Pancreas (tissue), 10 donors: ENCODE data around the gene SP2. TPM values are rescaled to one million over a fixed set of nuclear protein-coding genes. Genes with fewer than 3 reads are reported as not detected.

Experiments
- ATAC-seq, 4 donors: fragments of 200-7000 bp; cut with Tn5 transposase; one replicate each; pipeline versions ENCODE4 v1.8.0 to v1.9.1; 2020; ENCODE audit warnings: mild to moderate bottlenecking in 4 of 4, moderate library complexity in 4 of 4
- DNase-seq, 6 donors: peaks; one replicate each; pipeline ENCODE4 v3.0.0-alpha.2; 2020
- FAIRE-seq: peaks from 2 replicates; lab custom pipeline; 2012; peaks lifted over from hg19 to GRCh38; lab: Jason Lieb, UNC
- H3K27ac ChIP-seq, 4 donors: fragments of 200-600 bp; sonication (generic); 1 replicate in 3 of 4; 2 replicates in 1 of 4; pipeline versions ENCODE4 v1.5.0 to v1.8.0; 2020
- H3K27me3 ChIP-seq, 4 donors: fragments of 200-600 bp; one replicate each; pipeline ENCODE4 v1.8.0; 2021
- H3K36me3 ChIP-seq, 3 donors: fragments of 200-600 bp; sonication (generic) in 1 of 3; one replicate each; pipeline versions ENCODE4 v1.5.0 to v1.8.0; 2020 to 2021
- H3K4me1 ChIP-seq, 3 donors: fragments of 200-600 bp; one replicate each; pipeline ENCODE4 v1.8.0; 2021
- H3K4me3 ChIP-seq, 4 donors: fragments of 200-600 bp; sonication (generic) in 2 of 4; one replicate each; pipeline versions ENCODE4 v1.5.0 to v1.8.0; 2020 to 2021
- H3K9me3 ChIP-seq, 4 donors: fragments of 200-600 bp; one replicate each; pipeline ENCODE4 v1.8.0; 2021
- WGBS, 2 donors: extraction: QIAGEN DNeasy Blood & Tissue Kit; methylation state at CpG; one replicate each; pipeline ENCODE4 v1.1.7; 2013; 5-methylcytosine and 5-hydroxymethylcytosine counted together
- intact Hi-C, 3 donors: fragments of 100-400 bp; cut with DNase I; formaldehyde crosslinking; loops; one replicate each; pipeline versions ENCODE4 v1.11.1 to v1.14.2; 2022
- polyA plus RNA-seq, 2 donors: library from polyadenylated mRNA; stranded (reverse); fragments of 200-250 nt; gene quantifications; one replicate each; pipeline ENCODE4 v1.2.3, GENCODE V29; 2013
- total RNA-seq, 6 donors: library from RNA; stranded (reverse); fragmentation: NEBNext Ultra II Directional in 4 of 6; extraction: Animal tissue kit (Norgen Biotek cat#: 25700) in 4 of 6; gene quantifications; one replicate each; pipeline versions ENCODE4 v1.2.1 to v1.2.4, GENCODE V29; 2021 to 2023
- TF ChIP-seq, protein P1 (sequence below), 4 donors: fragments of 200-600 bp; sonication (generic) in 3 of 4; IDR thresholded peaks; one replicate each; pipeline versions ENCODE4 v1.5.0 to v1.8.0; 2021; ENCODE audit warnings: antibody characterized with exemption in 4 of 4
- donor health status: healthy with polysubstance abuse.
- donor health status: DM: no; HTN: no; CAD: no; lungs with moderate emphysema.
- donor health status: DM: no; HTN: no; CAD: no.
- donor health status: control.
- donor health status: control.
- donor health status: Bipolar disorder and iron deficiency.
- donor health status: DM: yes; HTN: yes; CAD: no.
- donor health status: DM: no; HTN: no; CAD: no.
- donor health status: DM: no; HTN: no; CAD: no.
- donor health status: DM: yes; HTN: yes; CAD: no.

Gene SP2
- total and polyA plus RNA-seq, 8 donors = 5.2 to 8.8 (median 6.9) TPM

GRCh38 chr17:47948706-47949196 lies 52.7 kb downstream of the SP2 start:
- H3K9me3 ChIP-seq = no peaks in the 10 kb centered on the region
- peak; percentile 62 to 85 (median 76) for DNase-seq
- H3K4me1 ChIP-seq = peaks cover 66 to 87% (median 79%) of the 10 kb centered on the region in 3 donors
- intact Hi-C loops = no loop called here
- peak overlapping the region; percentile 85 to 97 (median 92) for H3K27ac ChIP-seq
- peak; percentile 40 to 55 (median 48) for ATAC-seq
- FAIRE-seq = no peak
- H3K27me3 ChIP-seq = no peaks in the 10 kb centered on the region
- peak overlapping the region in 1 of 4 donors; percentile 25 for H3K4me3 ChIP-seq
- peaks cover 0 to 14% (median 12%) of the 10 kb centered on the region in 3 donors for H3K36me3 ChIP-seq
- TF ChIP-seq, protein P1, sequence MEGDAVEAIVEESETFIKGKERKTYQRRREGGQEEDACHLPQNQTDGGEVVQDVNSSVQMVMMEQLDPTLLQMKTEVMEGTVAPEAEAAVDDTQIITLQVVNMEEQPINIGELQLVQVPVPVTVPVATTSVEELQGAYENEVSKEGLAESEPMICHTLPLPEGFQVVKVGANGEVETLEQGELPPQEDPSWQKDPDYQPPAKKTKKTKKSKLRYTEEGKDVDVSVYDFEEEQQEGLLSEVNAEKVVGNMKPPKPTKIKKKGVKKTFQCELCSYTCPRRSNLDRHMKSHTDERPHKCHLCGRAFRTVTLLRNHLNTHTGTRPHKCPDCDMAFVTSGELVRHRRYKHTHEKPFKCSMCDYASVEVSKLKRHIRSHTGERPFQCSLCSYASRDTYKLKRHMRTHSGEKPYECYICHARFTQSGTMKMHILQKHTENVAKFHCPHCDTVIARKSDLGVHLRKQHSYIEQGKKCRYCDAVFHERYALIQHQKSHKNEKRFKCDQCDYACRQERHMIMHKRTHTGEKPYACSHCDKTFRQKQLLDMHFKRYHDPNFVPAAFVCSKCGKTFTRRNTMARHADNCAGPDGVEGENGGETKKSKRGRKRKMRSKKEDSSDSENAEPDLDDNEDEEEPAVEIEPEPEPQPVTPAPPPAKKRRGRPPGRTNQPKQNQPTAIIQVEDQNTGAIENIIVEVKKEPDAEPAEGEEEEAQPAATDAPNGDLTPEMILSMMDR (IDR thresholded peaks at IDR 0.05) = no peak
- 4 to 8% methylated on average over 5 of the region's 5 CpGs for WGBS, 2 donors

DNA sequence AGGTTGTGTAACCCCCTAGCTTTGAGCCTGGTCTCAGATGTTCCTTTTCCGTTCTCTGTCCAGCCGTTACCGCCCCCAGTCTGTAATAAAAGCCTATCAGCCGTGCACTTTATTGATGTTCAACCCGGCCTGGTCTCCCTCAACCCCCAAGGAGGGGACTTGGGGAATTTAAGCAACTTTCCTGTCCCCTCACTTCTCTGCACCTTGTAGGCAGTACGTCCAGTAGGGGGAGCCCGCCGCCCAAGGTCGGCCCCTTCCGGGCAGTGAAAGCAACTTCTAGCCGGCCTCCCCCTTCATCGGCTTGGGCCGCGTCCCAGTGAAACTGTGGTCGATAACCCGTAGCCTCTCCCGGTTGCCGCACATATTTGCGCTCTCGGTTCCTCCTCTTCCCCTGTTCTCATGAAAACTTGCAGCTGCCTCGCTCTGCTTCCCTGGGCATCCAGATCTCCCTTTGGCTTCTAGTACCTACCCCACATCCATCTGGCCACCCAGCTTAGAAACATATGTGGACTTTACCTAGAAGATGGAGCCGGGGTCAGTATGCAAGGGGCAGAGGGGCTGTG lies 53.2 kb downstream of the SP2 start:
- Histone ChIP-seq H3K4me3 (peak overlapping the region in 3 of 4 donors; percentile 7 to 31 (median 25)), H3K27ac (peak overlapping the region; percentile 85 to 97 (median 92)), H3K9me3 (no peaks in the 10 kb centered on the region), H3K27me3 (no peaks in the 10 kb centered on the region), H3K4me1 (peaks cover 66 to 92% (median 82%) of the 10 kb centered on the region in 3 donors), H3K36me3 (peaks cover 0 to 14% (median 12%) of the 10 kb centered on the region in 3 donors)
- intact Hi-C loops = no loop called here
- 1% methylated on average over 22 of the region's 22 CpGs for WGBS, 2 donors
- ATAC-seq = peak; percentile 69 to 84 (median 74)
- no peak for FAIRE-seq
- peak; percentile 95 to 100 (median 97) for DNase-seq
- TF ChIP-seq, protein P1 (IDR thresholded peaks at IDR 0.05) = peak; percentile 84 to 88 (median 86)

DNA sequence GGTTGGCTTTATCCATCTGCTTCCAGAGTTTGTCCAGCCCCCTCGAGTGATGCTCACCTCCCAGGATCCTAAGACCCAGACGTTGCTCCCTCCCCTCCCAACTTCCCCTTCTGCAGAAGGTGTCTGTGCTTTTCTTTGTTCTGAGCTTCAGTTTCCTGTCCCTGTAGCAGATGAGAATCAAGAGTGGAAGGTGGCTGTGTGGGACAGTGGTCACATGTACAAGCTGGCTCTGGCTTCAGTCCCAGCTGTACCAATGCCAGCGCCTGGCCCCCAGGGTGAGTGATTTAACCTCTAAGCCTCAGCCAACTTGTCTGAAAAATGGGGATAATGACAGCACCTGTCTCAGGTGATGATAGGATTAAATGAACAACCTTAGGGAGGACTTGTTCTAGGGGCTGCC lies 53.9 kb downstream of the SP2 start:
- ATAC-seq = peak; percentile 44 to 48 (median 44)
- TF ChIP-seq, protein P1 (IDR thresholded peaks at IDR 0.05) = no peak
- Histone ChIP-seq H3K27ac (peak overlapping the region; percentile 85 to 97 (median 92)), H3K4me1 (peaks cover 65 to 88% (median 79%) of the 10 kb centered on the region in 3 donors), H3K9me3 (no peaks in the 10 kb centered on the region), H3K4me3 (peak overlapping the region in 3 of 4 donors; percentile 7 to 31 (median 25)), H3K27me3 (no peaks in the 10 kb centered on the region), H3K36me3 (peaks cover 0 to 14% (median 12%) of the 10 kb centered on the region in 3 donors)
- DNase-seq = peak; percentile 77 to 93 (median 84)
- no peak for FAIRE-seq
- intact Hi-C loops = no loop called here
- 4 to 10% methylated on average over 3 of the region's 3 CpGs for WGBS, 2 donors

- TF ChIP-seq, protein P1 (IDR thresholded peaks at IDR 0.05) = no peak
- intact Hi-C loops = no loop called here
- DNase-seq (peak in 3 of 6 donors; percentile 62 to 66 (median 64)), ATAC-seq (peak in 1 of 4 donors; percentile 0), FAIRE-seq (no peak)
- Histone ChIP-seq H3K4me3 (peak overlapping the region in 2 of 4 donors; percentile 7 to 25), H3K27ac (peak overlapping the region; percentile 85 to 97 (median 92)), H3K36me3 (peaks cover 0 to 14% (median 12%) of the 10 kb centered on the region in 3 donors), H3K4me1 (peaks cover 60 to 83% (median 74%) of the 10 kb centered on the region in 3 donors), H3K9me3 (no peaks in the 10 kb centered on the region), H3K27me3 (no peaks in the 10 kb centered on the region)
- WGBS, 2 donors = 47 to 51% methylated on average over 4 of the region's 4 CpGs
Measured at GRCh38 chr17:47950448-47950847, 54.4 kb downstream of the SP2 start.
